ENCODE data around the gene HMMR. TPM values are rescaled to one million over a fixed set of nuclear protein-coding genes. Genes with fewer than 3 reads are reported as not detected.

HMMR gene
- total RNA-seq, 1 donor from 2014 or later: 8.6 TPM

- H3K27me3 Mint-ChIP-seq (ENCODE audit: unreplicated experiment): peaks cover 12% of the 10 kb centered on the region
- H3K27ac Mint-ChIP-seq (ENCODE audit: unreplicated experiment): peak overlapping the region; percentile 99
- no peaks in the 10 kb centered on the region for H3K36me3 Mint-ChIP-seq (ENCODE audit: low read depth, unreplicated experiment)
- peak overlapping the region; percentile 99 for H3K4me3 Mint-ChIP-seq (ENCODE audit: unreplicated experiment)
- TF ChIP-seq, protein P1, sequence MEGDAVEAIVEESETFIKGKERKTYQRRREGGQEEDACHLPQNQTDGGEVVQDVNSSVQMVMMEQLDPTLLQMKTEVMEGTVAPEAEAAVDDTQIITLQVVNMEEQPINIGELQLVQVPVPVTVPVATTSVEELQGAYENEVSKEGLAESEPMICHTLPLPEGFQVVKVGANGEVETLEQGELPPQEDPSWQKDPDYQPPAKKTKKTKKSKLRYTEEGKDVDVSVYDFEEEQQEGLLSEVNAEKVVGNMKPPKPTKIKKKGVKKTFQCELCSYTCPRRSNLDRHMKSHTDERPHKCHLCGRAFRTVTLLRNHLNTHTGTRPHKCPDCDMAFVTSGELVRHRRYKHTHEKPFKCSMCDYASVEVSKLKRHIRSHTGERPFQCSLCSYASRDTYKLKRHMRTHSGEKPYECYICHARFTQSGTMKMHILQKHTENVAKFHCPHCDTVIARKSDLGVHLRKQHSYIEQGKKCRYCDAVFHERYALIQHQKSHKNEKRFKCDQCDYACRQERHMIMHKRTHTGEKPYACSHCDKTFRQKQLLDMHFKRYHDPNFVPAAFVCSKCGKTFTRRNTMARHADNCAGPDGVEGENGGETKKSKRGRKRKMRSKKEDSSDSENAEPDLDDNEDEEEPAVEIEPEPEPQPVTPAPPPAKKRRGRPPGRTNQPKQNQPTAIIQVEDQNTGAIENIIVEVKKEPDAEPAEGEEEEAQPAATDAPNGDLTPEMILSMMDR (IDR thresholded peaks at IDR 0.05; ENCODE audit: unreplicated experiment): no peak
- H3K4me1 Mint-ChIP-seq (ENCODE audit: unreplicated experiment): peaks cover 17% of the 10 kb centered on the region
- no peak for DNase-seq (ENCODE audit: low spot score)
- no peaks in the 10 kb centered on the region for H3K9me3 Mint-ChIP-seq (ENCODE audit: unreplicated experiment)
These were observed 44.6 kb downstream of the HMMR start for GRCh38 chr5:163505049-163505367.

GRCh38 chr5:163505368-163506094, 45.1 kb downstream of the HMMR start, which contains the start of gene MAT2B:
TSS of gene MAT2B (plus strand) at chr5:163505619. CDS start at chr5:163505687, 68 bp downstream.
- peak within 1 kb of the TSS; percentile 99 for H3K4me3 Mint-ChIP-seq (ENCODE audit: unreplicated experiment)
- H3K27ac Mint-ChIP-seq (ENCODE audit: unreplicated experiment): peak within 1 kb of the TSS; percentile 99
- peaks cover 12% of the 10 kb centered on the region for H3K27me3 Mint-ChIP-seq (ENCODE audit: unreplicated experiment)
- H3K4me1 Mint-ChIP-seq (ENCODE audit: unreplicated experiment): peaks cover 17% of the 10 kb centered on the region
- no peaks in the 10 kb centered on the region for H3K9me3 Mint-ChIP-seq (ENCODE audit: unreplicated experiment)
- no peaks in the 10 kb centered on the region for H3K36me3 Mint-ChIP-seq (ENCODE audit: low read depth, unreplicated experiment)
- peak; percentile 96 for DNase-seq (ENCODE audit: low spot score)
- TF ChIP-seq, protein P1 (IDR thresholded peaks at IDR 0.05; ENCODE audit: unreplicated experiment): peak; percentile 43

- no peaks in the 10 kb centered on the region for H3K9me3 Mint-ChIP-seq (ENCODE audit: unreplicated experiment)
- H3K4me3 Mint-ChIP-seq (ENCODE audit: unreplicated experiment): peak overlapping the region; percentile 99
- peaks cover 17% of the 10 kb centered on the region for H3K4me1 Mint-ChIP-seq (ENCODE audit: unreplicated experiment)
- H3K36me3 Mint-ChIP-seq (ENCODE audit: low read depth, unreplicated experiment): no peaks in the 10 kb centered on the region
- H3K27me3 Mint-ChIP-seq (ENCODE audit: unreplicated experiment): peaks cover 12% of the 10 kb centered on the region
- TF ChIP-seq, protein P1 (IDR thresholded peaks at IDR 0.05; ENCODE audit: unreplicated experiment): peak; percentile 8
- H3K27ac Mint-ChIP-seq (ENCODE audit: unreplicated experiment): peak overlapping the region; percentile 99
- no peak for DNase-seq (ENCODE audit: low spot score)
These were observed 45.6 kb downstream of the HMMR start for GRCh38 chr5:163506095-163506457.

DNA sequence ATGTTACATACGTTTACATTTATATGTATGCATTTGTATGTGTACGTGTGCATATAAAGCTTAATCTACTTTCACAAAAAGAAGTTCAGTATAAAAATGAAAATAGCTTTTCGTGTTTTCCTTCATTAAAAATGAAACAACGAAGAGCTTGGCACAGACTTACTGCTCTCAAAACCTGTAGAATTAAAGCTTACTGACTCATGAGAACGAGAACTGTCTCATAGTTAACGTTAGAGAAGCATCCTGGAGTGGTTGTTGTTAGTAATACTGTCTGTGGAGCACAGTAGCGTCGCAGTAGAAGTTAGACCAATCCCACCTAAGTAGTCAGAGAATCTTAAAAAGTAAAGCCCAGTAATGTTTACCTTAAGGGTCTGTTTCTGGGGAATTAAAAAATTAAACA, 46.3 kb downstream of the HMMR start:
- no peaks in the 10 kb centered on the region for H3K36me3 Mint-ChIP-seq (ENCODE audit: low read depth, unreplicated experiment)
- H3K27ac Mint-ChIP-seq (ENCODE audit: unreplicated experiment): peak overlapping the region; percentile 99
- no peaks in the 10 kb centered on the region for H3K9me3 Mint-ChIP-seq (ENCODE audit: unreplicated experiment)
- no peak for DNase-seq (ENCODE audit: low spot score)
- H3K27me3 Mint-ChIP-seq (ENCODE audit: unreplicated experiment): peaks cover 12% of the 10 kb centered on the region
- peaks cover 17% of the 10 kb centered on the region for H3K4me1 Mint-ChIP-seq (ENCODE audit: unreplicated experiment)
- peak overlapping the region; percentile 99 for H3K4me3 Mint-ChIP-seq (ENCODE audit: unreplicated experiment)
- TF ChIP-seq, protein P1 (IDR thresholded peaks at IDR 0.05; ENCODE audit: unreplicated experiment): no peak

GRCh38 chr5:163508753-163509152, 48.3 kb downstream of the HMMR start:
- TF ChIP-seq, protein P1 (IDR thresholded peaks at IDR 0.05; ENCODE audit: unreplicated experiment): no peak
- Mint-ChIP-seq H3K27me3 (ENCODE audit: unreplicated experiment) (peaks cover 12% of the 10 kb centered on the region), H3K4me1 (ENCODE audit: unreplicated experiment) (peaks cover 9% of the 10 kb centered on the region), H3K9me3 (ENCODE audit: unreplicated experiment) (no peaks in the 10 kb centered on the region), H3K27ac (ENCODE audit: unreplicated experiment) (no peak overlapping the region), H3K36me3 (ENCODE audit: low read depth, unreplicated experiment) (no peaks in the 10 kb centered on the region), H3K4me3 (ENCODE audit: unreplicated experiment) (no peak overlapping the region)
- no peak for DNase-seq (ENCODE audit: low spot score)
